ENCODE data around the gene MTCL1. TPM values are rescaled to one million over a fixed set of nuclear protein-coding genes. Genes with fewer than 3 reads are reported as not detected.

The MTCL1 gene
- total RNA-seq, 1 donor from 2014 or later: 59.3 TPM

- Histone ChIP-seq H4K20me1 (ENCODE audit: insufficient read depth, low read length) (no peaks in the 10 kb centered on the region), H2AFZ (ENCODE audit: low read depth, low read length) (no peak overlapping the region), H3K36me3 (ENCODE audit: insufficient read depth, low read length) (peaks cover 27% of the 10 kb centered on the region), H3K4me2 (ENCODE audit: low read length) (peak overlapping the region; percentile 72), H3K9ac (ENCODE audit: low read length) (peak overlapping the region; percentile 17), H3K9me3 (ENCODE audit: insufficient read depth, low read depth, low read length) (no peaks in the 10 kb centered on the region), H3K4me3 (ENCODE audit: insufficient read depth, low read depth, low read length) (no peak overlapping the region), H3K4me1 (ENCODE audit: insufficient read depth, low read length) (peaks cover 33% of the 10 kb centered on the region), H3K79me2 (ENCODE audit: insufficient read depth, low read length) (no peaks in the 10 kb centered on the region), H3K27ac (ENCODE audit: low read depth, low read length) (peak overlapping the region; percentile 56), H3K27me3 (ENCODE audit: insufficient read depth, low read length) (no peaks in the 10 kb centered on the region)
- H3K27me3 Mint-ChIP-seq (ENCODE audit: low read depth, unreplicated experiment): no peaks in the 10 kb centered on the region
- no peak overlapping the region for H3K4me3 Mint-ChIP-seq (ENCODE audit: unreplicated experiment)
- DNase-seq (ENCODE audit: low read depth) (peak; percentile 92), FAIRE-seq (peak; percentile 68)
- H3K36me3 Mint-ChIP-seq (ENCODE audit: low read depth, unreplicated experiment): peaks cover 22% of the 10 kb centered on the region
- TF ChIP-seq EZH2 (IDR thresholded peaks at IDR 0.05; ENCODE audit: insufficient read depth, low read length): no peak
- TF ChIP-seq CTCF (IDR thresholded peaks at IDR 0.05; ENCODE audit: insufficient read depth, low read depth, low read length): no peak
- H3K27ac Mint-ChIP-seq (ENCODE audit: unreplicated experiment): peak overlapping the region; percentile 4
- peaks cover 25% of the 10 kb centered on the region for H3K4me1 Mint-ChIP-seq (ENCODE audit: low read depth, unreplicated experiment)
- H3K9me3 Mint-ChIP-seq (ENCODE audit: unreplicated experiment): no peaks in the 10 kb centered on the region
Measured at GRCh38 chr18:8814206-8814605, 108.8 kb downstream of the MTCL1 start.

- Histone ChIP-seq H3K27me3 (ENCODE audit: insufficient read depth, low read length) (no peaks in the 10 kb centered on the region), H3K9ac (ENCODE audit: low read length) (no peak overlapping the region), H2AFZ (ENCODE audit: low read depth, low read length) (no peak overlapping the region), H3K36me3 (ENCODE audit: insufficient read depth, low read length) (peaks cover 39% of the 10 kb centered on the region), H3K79me2 (ENCODE audit: insufficient read depth, low read length) (no peaks in the 10 kb centered on the region), H4K20me1 (ENCODE audit: insufficient read depth, low read length) (no peaks in the 10 kb centered on the region), H3K4me2 (ENCODE audit: low read length) (peak overlapping the region; percentile 9), H3K4me1 (ENCODE audit: insufficient read depth, low read length) (peaks cover 33% of the 10 kb centered on the region), H3K9me3 (ENCODE audit: insufficient read depth, low read depth, low read length) (no peaks in the 10 kb centered on the region), H3K4me3 (ENCODE audit: insufficient read depth, low read depth, low read length) (no peak overlapping the region), H3K27ac (ENCODE audit: low read depth, low read length) (peak overlapping the region; percentile 17)
- TF ChIP-seq CTCF (IDR thresholded peaks at IDR 0.05; ENCODE audit: insufficient read depth, low read depth, low read length) (no peak), EZH2 (IDR thresholded peaks at IDR 0.05; ENCODE audit: insufficient read depth, low read length) (no peak)
- DNase-seq (ENCODE audit: low read depth): peak; percentile 77
- Mint-ChIP-seq H3K4me3 (ENCODE audit: unreplicated experiment) (no peak overlapping the region), H3K27ac (ENCODE audit: unreplicated experiment) (no peak overlapping the region), H3K36me3 (ENCODE audit: low read depth, unreplicated experiment) (peaks cover 16% of the 10 kb centered on the region), H3K27me3 (ENCODE audit: low read depth, unreplicated experiment) (no peaks in the 10 kb centered on the region), H3K4me1 (ENCODE audit: low read depth, unreplicated experiment) (peaks cover 31% of the 10 kb centered on the region), H3K9me3 (ENCODE audit: unreplicated experiment) (no peaks in the 10 kb centered on the region)
- no peak for FAIRE-seq
Measured at GRCh38 chr18:8816220-8816619, 110.9 kb downstream of the MTCL1 start.

GRCh38 chr18:8816816-8817215, 111.5 kb downstream of the MTCL1 start:
- peak; percentile 93 for DNase-seq (ENCODE audit: low read depth)
- Mint-ChIP-seq H3K36me3 (ENCODE audit: low read depth, unreplicated experiment) (peaks cover 17% of the 10 kb centered on the region), H3K4me3 (ENCODE audit: unreplicated experiment) (no peak overlapping the region), H3K27ac (ENCODE audit: unreplicated experiment) (no peak overlapping the region), H3K9me3 (ENCODE audit: unreplicated experiment) (no peaks in the 10 kb centered on the region), H3K4me1 (ENCODE audit: low read depth, unreplicated experiment) (peaks cover 31% of the 10 kb centered on the region), H3K27me3 (ENCODE audit: low read depth, unreplicated experiment) (no peaks in the 10 kb centered on the region)
- Histone ChIP-seq H3K79me2 (ENCODE audit: insufficient read depth, low read length) (no peaks in the 10 kb centered on the region), H2AFZ (ENCODE audit: low read depth, low read length) (no peak overlapping the region), H3K4me3 (ENCODE audit: insufficient read depth, low read depth, low read length) (no peak overlapping the region), H3K4me1 (ENCODE audit: insufficient read depth, low read length) (peaks cover 33% of the 10 kb centered on the region), H3K36me3 (ENCODE audit: insufficient read depth, low read length) (peaks cover 45% of the 10 kb centered on the region), H3K9me3 (ENCODE audit: insufficient read depth, low read depth, low read length) (no peaks in the 10 kb centered on the region), H3K27ac (ENCODE audit: low read depth, low read length) (peak overlapping the region; percentile 17), H3K9ac (ENCODE audit: low read length) (no peak overlapping the region), H3K27me3 (ENCODE audit: insufficient read depth, low read length) (no peaks in the 10 kb centered on the region), H4K20me1 (ENCODE audit: insufficient read depth, low read length) (no peaks in the 10 kb centered on the region), H3K4me2 (ENCODE audit: low read length) (no peak overlapping the region)
- TF ChIP-seq EZH2 (IDR thresholded peaks at IDR 0.05; ENCODE audit: insufficient read depth, low read length) (no peak), CTCF (IDR thresholded peaks at IDR 0.05; ENCODE audit: insufficient read depth, low read depth, low read length) (no peak)
- no peak for FAIRE-seq
